ENCODE results near the gene USP2.

Gene USP2

GRCh38 chr11:119381181-119381988 is at the start of gene USP2:
Gene USP2 (minus strand): TSS chr11:119381690. CDS start chr11:119373480, 8,210 bp downstream.
- Histone ChIP-seq H3K27me3 (ENCODE audit: control insufficient read depth in 1 of 2, insufficient read depth in 2 of 2, low read length in 2 of 2) (no peaks in the 10 kb centered on the region), H3K27ac (ENCODE audit: low read length) (peak within 1 kb of the TSS; percentile 67), H3K4me3 (ENCODE audit: low read length in 2 of 2) (peak within 1 kb of the TSS; percentile 74 to 86), H3K9ac (ENCODE audit: low read length in 2 of 2) (peak within 1 kb of the TSS; percentile 60 to 88), H3K36me3 (ENCODE audit: control insufficient read depth in 2 of 2, insufficient read depth in 2 of 2, low read length in 2 of 2) (no peaks in the 10 kb centered on the region), H3K4me1 (ENCODE audit: control insufficient read depth, insufficient read depth, low read length) (peaks cover 33% of the 10 kb centered on the region), H3K9me3 (ENCODE audit: control insufficient read depth in 2 of 2, low read length in 2 of 2) (no peaks in the 10 kb centered on the region)

- H3K9me3 ChIP-seq (ENCODE audit: control insufficient read depth in 2 of 2, low read length in 2 of 2) = no peaks in the 10 kb centered on the region
- no peak overlapping the region for H3K4me3 ChIP-seq (ENCODE audit: low read length in 2 of 2)
- H3K4me1 ChIP-seq (ENCODE audit: control insufficient read depth, insufficient read depth, low read length) = peaks cover 17% of the 10 kb centered on the region
- no peak overlapping the region for H3K27ac ChIP-seq (ENCODE audit: low read length)
- H3K27me3 ChIP-seq (ENCODE audit: control insufficient read depth in 1 of 2, insufficient read depth in 2 of 2, low read length in 2 of 2) = peaks cover 0 to 3% of the 10 kb centered on the region in 2 donors
- no peak overlapping the region for H3K9ac ChIP-seq (ENCODE audit: low read length in 2 of 2)
- no peaks in the 10 kb centered on the region for H3K36me3 ChIP-seq (ENCODE audit: control insufficient read depth in 2 of 2, insufficient read depth in 2 of 2, low read length in 2 of 2)
Measured at GRCh38 chr11:119427279-119427678, 45.8 kb upstream of the USP2 start.

- Histone ChIP-seq H3K4me3 (ENCODE audit: low read length in 2 of 2) (no peak overlapping the region), H3K36me3 (ENCODE audit: control insufficient read depth in 2 of 2, insufficient read depth in 2 of 2, low read length in 2 of 2) (no peaks in the 10 kb centered on the region), H3K27me3 (ENCODE audit: control insufficient read depth in 1 of 2, insufficient read depth in 2 of 2, low read length in 2 of 2) (peaks cover 6 to 11% of the 10 kb centered on the region in 2 donors), H3K9me3 (ENCODE audit: control insufficient read depth in 2 of 2, low read length in 2 of 2) (no peaks in the 10 kb centered on the region), H3K9ac (ENCODE audit: low read length in 2 of 2) (no peak overlapping the region), H3K27ac (ENCODE audit: low read length) (no peak overlapping the region), H3K4me1 (ENCODE audit: control insufficient read depth, insufficient read depth, low read length) (peaks cover 25% of the 10 kb centered on the region)
Measured at GRCh38 chr11:119426142-119426541, 44.7 kb upstream of the USP2 start.

GRCh38 chr11:119424775-119425174 is 43.3 kb upstream of the USP2 start:
- H3K4me1 ChIP-seq (ENCODE audit: control insufficient read depth, insufficient read depth, low read length) = peaks cover 25% of the 10 kb centered on the region
- H3K36me3 ChIP-seq (ENCODE audit: control insufficient read depth in 2 of 2, insufficient read depth in 2 of 2, low read length in 2 of 2) = no peaks in the 10 kb centered on the region
- H3K27me3 ChIP-seq (ENCODE audit: control insufficient read depth in 1 of 2, insufficient read depth in 2 of 2, low read length in 2 of 2) = peaks cover 11 to 22% of the 10 kb centered on the region in 2 donors

GRCh38 chr11:119424276-119424675 is 42.8 kb upstream of the USP2 start:
- no peak overlapping the region for H3K9ac ChIP-seq (ENCODE audit: low read length in 2 of 2)
- no peaks in the 10 kb centered on the region for H3K36me3 ChIP-seq (ENCODE audit: control insufficient read depth in 2 of 2, insufficient read depth in 2 of 2, low read length in 2 of 2)
- H3K27ac ChIP-seq (ENCODE audit: low read length) = no peak overlapping the region
- H3K27me3 ChIP-seq (ENCODE audit: control insufficient read depth in 1 of 2, insufficient read depth in 2 of 2, low read length in 2 of 2) = peaks cover 16 to 23% of the 10 kb centered on the region in 2 donors
- H3K4me3 ChIP-seq (ENCODE audit: low read length in 2 of 2) = no peak overlapping the region
- H3K4me1 ChIP-seq (ENCODE audit: control insufficient read depth, insufficient read depth, low read length) = peaks cover 25% of the 10 kb centered on the region
- no peaks in the 10 kb centered on the region for H3K9me3 ChIP-seq (ENCODE audit: control insufficient read depth in 2 of 2, low read length in 2 of 2)

More at GRCh38 chr11:119424775-119425174, 43.3 kb upstream of the USP2 start:
- Histone ChIP-seq H3K4me3 (ENCODE audit: low read length in 2 of 2) (no peak overlapping the region), H3K27ac (ENCODE audit: low read length) (no peak overlapping the region), H3K9me3 (ENCODE audit: control insufficient read depth in 2 of 2, low read length in 2 of 2) (no peaks in the 10 kb centered on the region), H3K9ac (ENCODE audit: low read length in 2 of 2) (no peak overlapping the region)

- H3K9ac ChIP-seq (ENCODE audit: low read length in 2 of 2) = no peak overlapping the region
Measured at GRCh38 chr11:119423509-119424254, 42.2 kb upstream of the USP2 start.

GRCh38 chr11:119422809-119423508 is 41.5 kb upstream of the USP2 start, which contains the start of gene THY1:
Gene THY1 (minus strand): TSS chr11:119423172. CDS start chr11:119420905, 2,267 bp downstream.
- H3K27me3 ChIP-seq (ENCODE audit: control insufficient read depth in 1 of 2, insufficient read depth in 2 of 2, low read length in 2 of 2) = peaks cover 16 to 30% of the 10 kb centered on the region in 2 donors
- H3K9me3 ChIP-seq (ENCODE audit: control insufficient read depth in 2 of 2, low read length in 2 of 2) = no peaks in the 10 kb centered on the region
- H3K9ac ChIP-seq (ENCODE audit: low read length in 2 of 2) = peak within 1 kb of the TSS in 1 of 2 donors; percentile 40

More at GRCh38 chr11:119423509-119424254, 42.2 kb upstream of the USP2 start:
- no peak overlapping the region for H3K27ac ChIP-seq (ENCODE audit: low read length)
- H3K4me1 ChIP-seq (ENCODE audit: control insufficient read depth, insufficient read depth, low read length) = peaks cover 25% of the 10 kb centered on the region
- H3K27me3 ChIP-seq (ENCODE audit: control insufficient read depth in 1 of 2, insufficient read depth in 2 of 2, low read length in 2 of 2) = peaks cover 16 to 26% of the 10 kb centered on the region in 2 donors
- no peaks in the 10 kb centered on the region for H3K36me3 ChIP-seq (ENCODE audit: control insufficient read depth in 2 of 2, insufficient read depth in 2 of 2, low read length in 2 of 2)
- H3K9me3 ChIP-seq (ENCODE audit: control insufficient read depth in 2 of 2, low read length in 2 of 2) = no peaks in the 10 kb centered on the region
- H3K4me3 ChIP-seq (ENCODE audit: low read length in 2 of 2) = peak overlapping the region; percentile 70 to 74

GRCh38 chr11:119421941-119422808 is 40.7 kb upstream of the USP2 start:
- peaks cover 16 to 33% of the 10 kb centered on the region in 2 donors for H3K27me3 ChIP-seq (ENCODE audit: control insufficient read depth in 1 of 2, insufficient read depth in 2 of 2, low read length in 2 of 2)
- no peaks in the 10 kb centered on the region for H3K36me3 ChIP-seq (ENCODE audit: control insufficient read depth in 2 of 2, insufficient read depth in 2 of 2, low read length in 2 of 2)
- no peak overlapping the region for H3K27ac ChIP-seq (ENCODE audit: low read length)
- peak overlapping the region in 1 of 2 donors; percentile 40 for H3K9ac ChIP-seq (ENCODE audit: low read length in 2 of 2)
- H3K9me3 ChIP-seq (ENCODE audit: control insufficient read depth in 2 of 2, low read length in 2 of 2) = no peaks in the 10 kb centered on the region
- peak overlapping the region; percentile 70 to 74 for H3K4me3 ChIP-seq (ENCODE audit: low read length in 2 of 2)
- peaks cover 30% of the 10 kb centered on the region for H3K4me1 ChIP-seq (ENCODE audit: control insufficient read depth, insufficient read depth, low read length)

More at GRCh38 chr11:119422809-119423508, 41.5 kb upstream of the USP2 start, which contains the start of gene THY1:
- Histone ChIP-seq H3K36me3 (ENCODE audit: control insufficient read depth in 2 of 2, insufficient read depth in 2 of 2, low read length in 2 of 2) (no peaks in the 10 kb centered on the region), H3K4me1 (ENCODE audit: control insufficient read depth, insufficient read depth, low read length) (peaks cover 25% of the 10 kb centered on the region), H3K27ac (ENCODE audit: low read length) (no peak within 1 kb of the TSS), H3K4me3 (ENCODE audit: low read length in 2 of 2) (peak within 1 kb of the TSS; percentile 70 to 74)

- H3K9me3 ChIP-seq (ENCODE audit: control insufficient read depth in 2 of 2, low read length in 2 of 2) = no peaks in the 10 kb centered on the region
- H3K4me3 ChIP-seq (ENCODE audit: low read length in 2 of 2) = peak overlapping the region; percentile 70 to 74
- H3K27me3 ChIP-seq (ENCODE audit: control insufficient read depth in 1 of 2, insufficient read depth in 2 of 2, low read length in 2 of 2) = peaks cover 16 to 33% of the 10 kb centered on the region in 2 donors
- no peak overlapping the region for H3K27ac ChIP-seq (ENCODE audit: low read length)
- H3K9ac ChIP-seq (ENCODE audit: low read length in 2 of 2) = no peak overlapping the region
- peaks cover 30% of the 10 kb centered on the region for H3K4me1 ChIP-seq (ENCODE audit: control insufficient read depth, insufficient read depth, low read length)
- H3K36me3 ChIP-seq (ENCODE audit: control insufficient read depth in 2 of 2, insufficient read depth in 2 of 2, low read length in 2 of 2) = no peaks in the 10 kb centered on the region
Measured at GRCh38 chr11:119421351-119421750, 39.9 kb upstream of the USP2 start.

All from stomach smooth muscle (tissue), 2 donors.